GM12878 (cell line): ENCODE data around the gene TLE7. TPM values are rescaled to one million over a fixed set of nuclear protein-coding genes. Genes with fewer than 3 reads are reported as not detected.
A peak's percentile ranks its signal among the peaks of the same experiment; 100 is the strongest.

Experiments
- CEBPZ ChIP-seq: fragments of 150-350 bp; IDR thresholded peaks from 2 replicates; pipeline ENCODE4 v1.6.1; 2016; ENCODE audit warnings: low read depth, low read length
- CREM ChIP-seq: IDR thresholded peaks from 2 replicates; pipeline ENCODE4 v1.6.1; 2014; ENCODE audit warnings: antibody characterized with exemption, low read depth
- EED ChIP-seq: sonication (generic); IDR thresholded peaks from 2 replicates; pipeline ENCODE4 v1.6.1; 2016; ENCODE audit warnings: antibody characterized with exemption, low read depth
- EGR1 ChIP-seq, 2 experiments: IDR thresholded peaks; 1 replicate in 1 of 2; 2 replicates in 1 of 2; pipeline ENCODE4 v1.6.1; 2011 to 2012; ENCODE audit warnings: low read depth in 2 of 2, low read length in 2 of 2, borderline replicate concordance in 1 of 2, mild to moderate bottlenecking in 1 of 2, moderate library complexity in 1 of 2
- EZH2 ChIP-seq: IDR thresholded peaks from 2 replicates; pipeline ENCODE4 v1.6.1; 2012; ENCODE audit warnings: low read depth, mild to moderate bottlenecking, control low read depth, inconsistent platforms, low read length, borderline replicate concordance; ENCODE audit not compliant: control insufficient read depth
- HDGF ChIP-seq: fragments of 450-650 bp; IDR thresholded peaks from 2 replicates; pipeline ENCODE4 v1.6.1; 2016; ENCODE audit warnings: antibody characterized with exemption
- HSF1 ChIP-seq: fragments of 150-350 bp; IDR thresholded peaks from 2 replicates; pipeline ENCODE4 v1.6.1; 2014; ENCODE audit warnings: mild to moderate bottlenecking, low read depth, low read length
- MYB ChIP-seq: fragments of 150-350 bp; IDR thresholded peaks from 2 replicates; pipeline ENCODE4 v1.6.1; 2014; ENCODE audit warnings: mild to moderate bottlenecking, low read depth, low read length, borderline replicate concordance
- NFIC ChIP-seq: IDR thresholded peaks from 2 replicates; pipeline ENCODE4 v1.6.1; 2012; ENCODE audit warnings: low read depth, mild to moderate bottlenecking, inconsistent platforms, low read length, moderate library complexity
- NRF1 ChIP-seq: conservative IDR thresholded peaks from 2 replicates; pipeline ENCODE4 v1.6.1; 2011; ENCODE audit warnings: mild to moderate bottlenecking, low read depth, low read length, improper control_type of control experiment
- POLR2AphosphoS2 ChIP-seq: IDR thresholded peaks from 2 replicates; pipeline ENCODE4 v1.6.1; 2011; ENCODE audit warnings: low read depth, mild to moderate bottlenecking, low read length, improper control_type of control experiment, moderate library complexity
- SIX5 ChIP-seq: IDR thresholded peaks from 2 replicates; pipeline ENCODE4 v1.6.1; 2011; ENCODE audit warnings: mild to moderate bottlenecking, low read depth, low read length, moderate library complexity; ENCODE audit not compliant: severe bottlenecking
- USF2 ChIP-seq: IDR thresholded peaks from 2 replicates; pipeline ENCODE4 v1.6.1; 2011; ENCODE audit warnings: low read depth, low read length, improper control_type of control experiment, borderline replicate concordance
- YBX1 ChIP-seq: fragments of 450-650 bp; IDR thresholded peaks from 2 replicates; pipeline ENCODE4 v1.6.1; 2016; ENCODE audit warnings: antibody characterized with exemption
- YY1 ChIP-seq: IDR thresholded peaks from 2 replicates; pipeline ENCODE4 v1.6.1; 2011; ENCODE audit warnings: low read depth, mild to moderate bottlenecking, low read length
- ZNF384 ChIP-seq: IDR thresholded peaks from 2 replicates; pipeline ENCODE4 v1.6.1; 2012; ENCODE audit warnings: low read depth, mild to moderate bottlenecking, low read length, improper control_type of control experiment, borderline replicate concordance
- ZNF622 ChIP-seq: fragments of 450-650 bp; IDR thresholded peaks from 2 replicates; pipeline ENCODE4 v1.6.1; 2017; ENCODE audit warnings: mild to moderate bottlenecking, inconsistent platforms
- polyA plus RNA-seq, 11 experiments: library from polyadenylated mRNA; depleted of rRNA in 4 of 11; unstranded in 6 of 11; stranded (reverse) in 5 of 11; fragments of >200 nt; fragmentation: Nextera tagmentation in 4 of 11; fragmentation: Illumina TruSeq in 1 of 11; extraction: Ambion mirVana in 4 of 11; extraction: Trizol in 1 of 11; gene quantifications; 1 replicate in 1 of 11; 2 replicates in 10 of 11; pipeline versions ENCODE4 v1.2.1 to v1.2.3, GENCODE V29; 2011 to 2016; ENCODE audit warnings: inconsistent platforms in 2 of 11, missing spikeins in 2 of 11, low read depth in 1 of 11
- total RNA-seq, 4 experiments: library from RNA; depleted of rRNA in 3 of 4; stranded (reverse); fragments of >200 nt in 3 of 4; fragmentation: Illumina TruSeq in 1 of 4; extraction: Trizol in 1 of 4; gene quantifications; 2 replicates each; pipeline versions ENCODE4 v1.2.1 to v1.2.3, GENCODE V29; 2013 to 2021
- TF ChIP-seq, protein P1 (sequence below): IDR thresholded peaks from 2 replicates; pipeline ENCODE4 v1.6.1; 2011; ENCODE audit warnings: borderline replicate concordance, low read depth, mild to moderate bottlenecking, moderate library complexity, low read length; ENCODE audit not compliant: insufficient read depth, poor library complexity, severe bottlenecking
- TF ChIP-seq, protein P2 (sequence below), 3 experiments: IDR thresholded peaks in 2 of 3; conservative IDR thresholded peaks in 1 of 3; 2 replicates each; pipeline ENCODE4 v1.5.1; 2011; ENCODE audit warnings: low read depth in 3 of 3, low read length in 3 of 3, mild to moderate bottlenecking in 3 of 3, control low read depth in 2 of 3, moderate library complexity in 2 of 3, inconsistent platforms in 1 of 3, mixed read lengths in 1 of 3; ENCODE audit not compliant: control insufficient read depth in 2 of 3, insufficient read depth in 1 of 3; ENCODE audit errors: extremely low read depth in 1 of 3

TLE7 gene
- total and polyA plus RNA-seq, 10 of the 15 experiments (the other 5 are each of a cell fraction or from before 2014, with no cell fraction given): not detected

- TF ChIP-seq CEBPZ: no peak
- no peak for TF ChIP-seq USF2
- TF ChIP-seq YBX1: no peak
- TF ChIP-seq POLR2AphosphoS2: peak; percentile 88
- no peak for TF ChIP-seq ZNF622
- TF ChIP-seq HDGF: peak; percentile 76; the same call in 1 of the 2 replicates
- TF ChIP-seq, protein P1, sequence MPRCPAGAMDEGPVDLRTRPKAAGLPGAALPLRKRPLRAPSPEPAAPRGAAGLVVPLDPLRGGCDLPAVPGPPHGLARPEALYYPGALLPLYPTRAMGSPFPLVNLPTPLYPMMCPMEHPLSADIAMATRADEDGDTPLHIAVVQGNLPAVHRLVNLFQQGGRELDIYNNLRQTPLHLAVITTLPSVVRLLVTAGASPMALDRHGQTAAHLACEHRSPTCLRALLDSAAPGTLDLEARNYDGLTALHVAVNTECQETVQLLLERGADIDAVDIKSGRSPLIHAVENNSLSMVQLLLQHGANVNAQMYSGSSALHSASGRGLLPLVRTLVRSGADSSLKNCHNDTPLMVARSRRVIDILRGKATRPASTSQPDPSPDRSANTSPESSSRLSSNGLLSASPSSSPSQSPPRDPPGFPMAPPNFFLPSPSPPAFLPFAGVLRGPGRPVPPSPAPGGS: no peak
- TF ChIP-seq EZH2: no peak
- TF ChIP-seq YY1: peak; percentile 69; the same call in 1 of the 2 replicates
- no peak for TF ChIP-seq SIX5
- no peak; the same call in none of the 2 replicates for TF ChIP-seq EED
- TF ChIP-seq, protein P2, sequence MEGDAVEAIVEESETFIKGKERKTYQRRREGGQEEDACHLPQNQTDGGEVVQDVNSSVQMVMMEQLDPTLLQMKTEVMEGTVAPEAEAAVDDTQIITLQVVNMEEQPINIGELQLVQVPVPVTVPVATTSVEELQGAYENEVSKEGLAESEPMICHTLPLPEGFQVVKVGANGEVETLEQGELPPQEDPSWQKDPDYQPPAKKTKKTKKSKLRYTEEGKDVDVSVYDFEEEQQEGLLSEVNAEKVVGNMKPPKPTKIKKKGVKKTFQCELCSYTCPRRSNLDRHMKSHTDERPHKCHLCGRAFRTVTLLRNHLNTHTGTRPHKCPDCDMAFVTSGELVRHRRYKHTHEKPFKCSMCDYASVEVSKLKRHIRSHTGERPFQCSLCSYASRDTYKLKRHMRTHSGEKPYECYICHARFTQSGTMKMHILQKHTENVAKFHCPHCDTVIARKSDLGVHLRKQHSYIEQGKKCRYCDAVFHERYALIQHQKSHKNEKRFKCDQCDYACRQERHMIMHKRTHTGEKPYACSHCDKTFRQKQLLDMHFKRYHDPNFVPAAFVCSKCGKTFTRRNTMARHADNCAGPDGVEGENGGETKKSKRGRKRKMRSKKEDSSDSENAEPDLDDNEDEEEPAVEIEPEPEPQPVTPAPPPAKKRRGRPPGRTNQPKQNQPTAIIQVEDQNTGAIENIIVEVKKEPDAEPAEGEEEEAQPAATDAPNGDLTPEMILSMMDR (IDR thresholded peaks at IDR 0.05 in 2 of 3, conservative IDR thresholded peaks at IDR 0.05 in 1 of 3; ENCODE audit: control insufficient read depth in 2 of 3, extremely low read depth in 1 of 3, insufficient read depth in 1 of 3, low read depth in 3 of 3, low read length in 3 of 3): no peak
- TF ChIP-seq NRF1: no peak
- TF ChIP-seq ZNF384: no peak
- TF ChIP-seq HSF1: no peak
- TF ChIP-seq CREM: peak; percentile 98
- no peak for TF ChIP-seq MYB
- no peak for TF ChIP-seq NFIC
- TF ChIP-seq EGR1 (IDR thresholded peaks at IDR 0.05; ENCODE audit: borderline replicate concordance in 1 of 2, low read depth in 2 of 2, low read length in 2 of 2): peak in 1 of 2 experiments; percentile 27; a peak in 2 of 3 replicates
Observed at GRCh38 chr16:71484006-71484893, 42.4 kb upstream of the TLE7 start (continued).
